Esophagus (tissue), 2 donors: Measurements from ENCODE around the gene TMEM209. TPM values are rescaled to one million over a fixed set of nuclear protein-coding genes. Genes with fewer than 3 reads are reported as not detected.

Experiments used
- H3K27ac ChIP-seq, 2 donors: one replicate each; pipeline ENCODE4 v1.5.1; 2013; ENCODE audit warnings: low read depth in 2 of 2, mild to moderate bottlenecking in 2 of 2, inconsistent platforms in 1 of 2, low read length in 1 of 2, moderate library complexity in 1 of 2
- H3K27me3 ChIP-seq, 2 donors: one replicate each; pipeline ENCODE4 v1.6.1; 2013; ENCODE audit warnings: low read length in 2 of 2, control low read depth in 1 of 2, mild to moderate bottlenecking in 1 of 2; ENCODE audit not compliant: insufficient read depth in 2 of 2, control insufficient read depth in 1 of 2
- H3K36me3 ChIP-seq, 2 donors: one replicate each; pipeline ENCODE4 v1.6.1; 2013; ENCODE audit warnings: low read length in 1 of 2; ENCODE audit not compliant: control insufficient read depth in 2 of 2, insufficient read depth in 2 of 2
- H3K4me1 ChIP-seq, 2 donors: one replicate each; pipeline ENCODE4 v1.6.1; 2013; ENCODE audit warnings: low read length in 1 of 2; ENCODE audit not compliant: control insufficient read depth in 2 of 2, insufficient read depth in 2 of 2
- H3K4me3 ChIP-seq, 2 donors: one replicate each; pipeline ENCODE4 v1.5.1; 2013; ENCODE audit warnings: low read length in 2 of 2, mild to moderate bottlenecking in 2 of 2, low read depth in 1 of 2, moderate library complexity in 1 of 2
- H3K9me3 ChIP-seq, 2 donors: one replicate each; pipeline ENCODE4 v1.6.1; 2013; ENCODE audit warnings: mild to moderate bottlenecking in 2 of 2, low read depth in 1 of 2, low read length in 1 of 2, moderate library complexity in 1 of 2; ENCODE audit not compliant: control insufficient read depth in 2 of 2, insufficient read depth in 1 of 2
- WGBS, 2 donors: extraction: QIAGEN DNeasy Blood & Tissue Kit; methylation state at CpG; one replicate each; pipeline ENCODE4 v1.1.7; 2013; 5-methylcytosine and 5-hydroxymethylcytosine counted together
- polyA plus RNA-seq, 2 donors: library from polyadenylated mRNA; stranded (reverse); fragments of 200-250 nt; gene quantifications; one replicate each; pipeline ENCODE4 v1.2.3, GENCODE V29; 2013
- donor health status: healthy with polysubstance abuse.
- donor health status: Bipolar disorder and iron deficiency.

The TMEM209 gene
- polyA plus RNA-seq, 2 donors = 4.0 to 4.2 TPM

DNA sequence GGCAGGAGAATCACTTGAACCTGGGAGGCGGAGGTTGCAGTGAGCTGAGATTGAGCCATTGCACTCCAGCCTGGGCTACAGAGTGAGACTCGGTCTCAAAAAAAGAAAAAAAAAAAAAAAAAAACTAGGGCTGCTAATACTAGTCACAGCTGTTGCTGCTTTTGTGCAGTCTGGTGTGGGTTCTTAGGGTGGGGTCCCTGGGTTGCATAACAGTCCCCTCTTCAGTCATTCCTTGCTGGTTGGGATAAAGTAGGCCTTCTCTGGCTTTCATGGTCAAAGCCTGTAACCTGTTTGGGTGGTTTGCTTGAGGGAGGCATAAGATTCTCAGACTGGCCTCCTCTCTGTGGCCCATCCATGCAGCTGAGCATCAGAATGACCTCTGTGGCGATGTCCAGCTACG lies 16.5 kb upstream of the TMEM209 start:
- Histone ChIP-seq H3K36me3 (no peaks in the 10 kb centered on the region), H3K4me3 (no peak overlapping the region), H3K9me3 (no peaks in the 10 kb centered on the region), H3K4me1 (no peaks in the 10 kb centered on the region), H3K27me3 (no peaks in the 10 kb centered on the region), H3K27ac (no peak overlapping the region)
- 92 to 95% methylated on average over 4 of the region's 4 CpGs for WGBS, 2 donors

DNA sequence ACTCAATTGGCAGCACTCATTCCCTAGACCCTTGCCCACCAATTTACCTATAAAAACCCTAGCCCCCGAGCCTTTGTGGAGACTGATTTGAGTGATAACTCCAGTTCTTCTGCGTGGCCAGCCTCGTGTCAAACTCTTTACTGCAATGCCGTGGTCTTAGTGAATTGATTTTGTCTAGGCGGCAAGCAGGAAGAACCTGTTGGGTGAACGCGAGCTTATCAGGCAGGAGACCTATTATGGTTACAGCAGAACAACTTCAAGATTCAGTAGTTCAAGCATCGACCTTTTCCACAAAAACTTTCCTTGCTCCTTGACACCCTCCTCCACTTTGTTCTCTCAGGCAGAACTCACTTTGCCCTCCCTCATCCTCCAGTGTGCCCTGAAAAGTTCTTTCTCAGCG lies 14.7 kb upstream of the TMEM209 start:
- Histone ChIP-seq H3K27me3 (no peaks in the 10 kb centered on the region), H3K27ac (no peak overlapping the region), H3K9me3 (no peaks in the 10 kb centered on the region), H3K4me1 (no peaks in the 10 kb centered on the region), H3K36me3 (no peaks in the 10 kb centered on the region), H3K4me3 (no peak overlapping the region)
- WGBS, 2 donors = 67 to 88% methylated on average over 9 of the region's 9 CpGs

DNA sequence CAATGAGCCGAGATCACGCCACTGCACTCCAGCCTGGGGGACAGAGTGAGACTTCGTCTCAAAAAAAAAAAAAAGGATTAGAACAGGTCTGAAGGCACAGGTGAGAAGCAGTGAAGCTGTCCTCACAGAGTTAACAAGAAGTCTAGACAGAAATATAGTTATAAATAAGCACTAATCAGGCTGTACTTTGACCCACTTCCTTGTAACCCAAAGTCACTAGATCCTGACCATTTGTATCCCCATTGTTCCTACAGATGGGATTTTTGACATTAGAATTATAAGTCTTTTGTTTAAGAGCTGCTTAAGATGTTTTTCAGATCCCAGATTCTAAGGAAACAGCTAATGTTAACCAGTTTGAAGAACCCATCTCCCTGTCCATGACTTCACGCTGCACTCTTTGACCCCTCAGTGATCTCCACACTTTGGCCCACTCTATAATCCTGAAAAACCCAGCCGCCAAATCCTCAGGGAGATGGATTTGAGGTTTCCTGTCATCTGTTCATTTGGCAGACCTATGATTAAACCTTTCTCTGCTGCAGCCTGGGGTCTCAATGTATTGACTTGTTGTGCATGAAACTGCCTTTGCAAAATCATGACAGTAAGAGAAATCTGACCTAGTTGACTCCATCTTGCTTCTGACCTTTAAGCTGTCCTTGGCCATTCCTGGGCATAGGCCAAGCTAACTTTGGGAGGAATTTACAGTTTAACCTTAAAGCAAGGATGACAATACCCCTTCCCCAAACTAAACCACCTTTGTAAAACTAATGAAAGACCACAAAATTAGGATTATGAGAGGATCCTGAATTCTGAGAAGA lies 13.8 kb upstream of the TMEM209 start:
- no peaks in the 10 kb centered on the region for H3K4me1 ChIP-seq
- WGBS, 2 donors = 81 to 90% methylated on average over 5 of the region's 5 CpGs
- no peak overlapping the region for H3K27ac ChIP-seq
- H3K36me3 ChIP-seq = no peaks in the 10 kb centered on the region
- H3K4me3 ChIP-seq = no peak overlapping the region
- no peaks in the 10 kb centered on the region for H3K9me3 ChIP-seq
- H3K27me3 ChIP-seq = no peaks in the 10 kb centered on the region

DNA sequence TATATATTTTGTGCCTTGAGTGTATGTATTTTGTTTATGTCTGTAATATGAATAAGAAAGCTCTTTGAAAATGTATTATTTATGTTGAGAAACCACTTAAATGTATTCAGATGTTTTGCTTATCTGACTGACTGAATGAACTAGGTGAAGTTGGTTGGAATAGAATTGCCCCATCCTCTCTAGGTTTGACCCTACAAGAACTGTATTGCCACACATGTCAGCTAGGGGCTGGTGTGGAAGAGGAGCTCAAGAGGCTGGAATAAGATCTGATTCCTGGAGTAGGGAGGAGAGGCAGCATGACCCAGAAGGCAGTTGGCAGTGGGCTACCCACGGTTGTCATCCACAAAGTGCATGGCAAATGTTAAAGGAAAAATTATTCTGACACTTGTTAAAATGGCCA lies 11.5 kb upstream of the TMEM209 start:
- 78 to 82% methylated on average over 1 of the region's 1 CpG for WGBS, 2 donors
- no peaks in the 10 kb centered on the region for H3K27me3 ChIP-seq

DNA sequence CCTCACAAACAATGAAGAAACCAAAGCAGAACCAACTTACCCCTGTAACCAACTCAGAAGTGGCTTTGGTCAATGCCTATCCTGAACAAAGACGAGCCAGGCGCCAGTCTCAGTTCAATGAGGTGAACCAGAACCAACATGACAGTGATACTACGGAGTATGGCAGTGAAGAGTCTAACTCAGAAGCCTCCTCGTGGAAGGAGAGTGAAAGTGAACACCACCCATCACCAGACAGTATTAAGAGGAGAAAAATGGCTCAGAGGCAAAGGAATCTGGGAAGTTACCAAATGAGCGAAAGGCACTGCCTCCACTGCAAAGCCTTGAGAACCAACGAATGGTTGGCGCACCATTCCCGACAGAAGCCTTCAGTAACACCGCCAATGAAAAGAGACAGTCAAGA lies 10.8 kb upstream of the TMEM209 start:
- Histone ChIP-seq H3K4me1 (no peaks in the 10 kb centered on the region), H3K27ac (no peak overlapping the region), H3K4me3 (no peak overlapping the region), H3K9me3 (no peaks in the 10 kb centered on the region), H3K27me3 (no peaks in the 10 kb centered on the region), H3K36me3 (no peaks in the 10 kb centered on the region)
- 93 to 94% methylated on average over 9 of the region's 9 CpGs for WGBS, 2 donors

More for the DNA sequence above, 11.5 kb upstream of the TMEM209 start:
- Histone ChIP-seq H3K27ac (no peak overlapping the region), H3K36me3 (no peaks in the 10 kb centered on the region), H3K4me3 (no peak overlapping the region), H3K9me3 (no peaks in the 10 kb centered on the region), H3K4me1 (no peaks in the 10 kb centered on the region)

DNA sequence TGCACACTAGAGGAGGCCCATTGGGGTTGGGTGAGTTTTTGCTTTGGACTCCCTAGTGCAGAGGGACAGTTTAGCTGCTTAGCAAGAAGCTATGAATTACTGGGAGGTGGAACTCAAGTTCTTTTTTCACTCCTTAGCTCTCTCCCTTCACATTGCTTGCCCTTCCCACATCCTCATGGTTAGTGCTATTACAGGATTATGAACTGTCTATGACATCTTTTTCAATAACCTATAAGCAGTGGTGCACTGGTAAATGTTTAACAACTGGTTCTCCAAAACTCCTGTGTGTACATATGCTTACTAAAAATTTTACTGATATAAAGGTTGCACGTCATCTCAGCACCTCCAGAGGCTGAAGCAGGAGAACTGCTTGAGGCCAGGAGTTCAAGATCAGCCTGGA lies 8.6 kb upstream of the TMEM209 start:
- 81 to 86% methylated on average over 1 of the region's 1 CpG for WGBS, 2 donors
- Histone ChIP-seq H3K27ac (no peak overlapping the region), H3K4me3 (no peak overlapping the region), H3K27me3 (no peaks in the 10 kb centered on the region), H3K36me3 (no peaks in the 10 kb centered on the region), H3K9me3 (no peaks in the 10 kb centered on the region), H3K4me1 (no peaks in the 10 kb centered on the region)

DNA sequence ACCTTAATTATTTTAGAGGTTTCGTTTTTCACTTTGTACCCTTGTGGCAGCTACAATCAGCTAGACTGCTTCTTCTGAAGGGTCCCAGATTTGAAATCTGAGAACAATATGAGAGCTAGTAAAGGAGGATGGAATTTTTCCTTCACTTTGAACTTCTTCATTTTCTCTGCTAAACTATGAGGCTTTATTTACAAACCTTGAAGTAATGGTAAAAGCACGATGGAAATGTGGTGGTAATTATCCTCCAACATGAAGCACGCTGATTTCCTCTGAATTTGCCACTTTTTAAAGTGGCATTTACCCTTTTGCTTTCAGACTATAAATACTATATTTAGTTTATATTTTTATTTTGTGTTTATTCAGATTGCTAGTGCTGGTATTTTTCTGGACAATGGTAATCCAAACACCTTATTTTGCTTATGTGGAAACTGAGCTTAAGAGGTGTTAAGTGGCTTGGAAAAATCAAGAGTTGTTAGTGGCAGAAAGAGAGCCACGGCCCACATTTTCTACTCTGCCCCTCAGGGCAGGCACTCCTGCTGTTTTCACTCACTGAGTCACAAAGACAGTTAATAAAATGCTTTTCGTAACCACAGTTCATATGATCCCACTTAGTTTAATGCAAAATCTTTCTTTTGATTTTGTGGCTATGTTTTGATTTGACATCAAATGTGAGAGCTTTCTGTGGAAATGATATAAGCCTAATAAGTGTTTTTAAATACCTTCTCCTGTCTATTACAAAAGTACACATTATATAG lies 5.2 kb upstream of the TMEM209 start:
- H3K27ac ChIP-seq = no peak overlapping the region
- WGBS, 2 donors = 50 to 54% methylated on average over 5 of the region's 5 CpGs
- no peaks in the 10 kb centered on the region for H3K9me3 ChIP-seq
- no peaks in the 10 kb centered on the region for H3K27me3 ChIP-seq
- H3K36me3 ChIP-seq = no peaks in the 10 kb centered on the region
- H3K4me3 ChIP-seq = no peak overlapping the region
- H3K4me1 ChIP-seq = no peaks in the 10 kb centered on the region

DNA sequence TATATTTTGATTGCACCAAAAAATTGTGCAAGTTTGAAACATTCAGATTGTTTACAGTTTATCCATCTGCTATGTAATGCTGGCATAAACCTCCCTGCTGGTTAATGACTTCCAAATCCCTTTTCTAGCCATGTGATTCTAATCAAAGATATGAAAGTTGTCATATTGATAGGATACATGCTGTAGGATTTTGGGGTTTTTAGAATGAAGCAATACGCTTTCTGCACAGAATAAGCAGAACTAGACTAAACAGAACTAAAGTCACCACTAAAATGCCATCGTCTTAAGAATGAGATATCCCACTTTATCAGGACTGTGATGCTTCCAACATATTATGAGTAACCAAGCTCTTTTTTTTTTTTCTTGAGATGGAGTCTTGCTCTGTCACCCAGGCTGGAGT lies 3.3 kb upstream of the TMEM209 start:
- Histone ChIP-seq H3K27ac (no peak overlapping the region), H3K4me1 (no peaks in the 10 kb centered on the region), H3K4me3 (no peak overlapping the region), H3K27me3 (no peaks in the 10 kb centered on the region), H3K36me3 (no peaks in the 10 kb centered on the region), H3K9me3 (no peaks in the 10 kb centered on the region)
- 74 to 78% methylated on average over 2 of the region's 2 CpGs for WGBS, 2 donors

DNA sequence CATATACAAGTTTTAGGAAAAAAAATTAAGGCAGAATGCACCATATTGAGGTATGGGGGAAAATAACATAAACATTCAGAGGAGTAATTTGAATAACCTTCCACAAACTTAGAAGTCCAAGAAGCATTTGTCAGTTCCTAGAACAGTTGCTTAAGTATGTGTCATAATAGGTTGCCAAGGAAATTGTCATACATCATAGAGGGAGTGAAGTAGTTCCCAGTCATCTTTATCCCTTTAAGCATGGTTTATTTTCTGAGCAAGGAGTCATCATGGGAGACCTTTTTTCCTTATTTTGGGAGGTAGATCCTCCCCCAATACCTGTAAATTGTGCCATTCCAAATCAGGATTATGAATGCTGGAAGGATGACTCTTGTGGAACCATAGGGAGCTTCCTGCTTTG lies 2.4 kb upstream of the TMEM209 start, which contains the start of gene SSMEM1:
TSS of gene SSMEM1 (plus strand) at position 219 of the 400 bp plus-strand sequence. CDS start at position 270, 51 bp downstream.
- Histone ChIP-seq H3K36me3 (no peaks in the 10 kb centered on the region), H3K9me3 (no peaks in the 10 kb centered on the region), H3K4me3 (no peak within 1 kb of the TSS), H3K27ac (no peak within 1 kb of the TSS), H3K4me1 (no peaks in the 10 kb centered on the region), H3K27me3 (no peaks in the 10 kb centered on the region)
